Naive thymus-derived CD4-positive, alpha-beta T cell (primary cell): ENCODE measurements around the gene LRRN2. TPM values are rescaled to one million over a fixed set of nuclear protein-coding genes. Genes with fewer than 3 reads are reported as not detected.
A peak's percentile ranks its signal among the peaks of the same experiment; 100 is the strongest.

ENCODE experiments used
- ATAC-seq: fragments of 150-1000 bp; cut with Tn5 transposase; 2 replicates; pipeline ENCODE4 v1.10.0; 2021; ENCODE audit warnings: mild to moderate bottlenecking, moderate library complexity
- CTCF ChIA-PET: fragments of 350-600 bp; sonication (Branson Sonifier 250); formaldehyde crosslinking; loops from one replicate; lab custom pipeline; 2021; ENCODE audit warnings: antibody characterized with exemption; lab: Charles Lee
- POLR2A ChIA-PET: fragments of 350-600 bp; sonication (Branson Sonifier 250); formaldehyde crosslinking; loops from one replicate; lab custom pipeline; 2021; ENCODE audit warnings: antibody characterized with exemption, inconsistent platforms; lab: Charles Lee
- DNase-seq, 9 donors: peaks; one replicate each; pipeline versions ENCODE4 v3.0.0 to v3.0.0-alpha.2; 2020 to 2022; ENCODE audit warnings: mixed read lengths in 1 of 9
- H3K27ac ChIP-seq: one replicate; pipeline ENCODE4 v1.7.0; 2013; ENCODE audit warnings: mild to moderate bottlenecking, low read depth, low read length, moderate library complexity
- H3K27me3 ChIP-seq, 2 donors: one replicate each; pipeline ENCODE4 v1.7.0; 2013; ENCODE audit warnings: low read length in 2 of 2, mild to moderate bottlenecking in 2 of 2, moderate library complexity in 2 of 2; ENCODE audit not compliant: control insufficient read depth in 2 of 2, insufficient read depth in 2 of 2
- H3K36me3 ChIP-seq, 3 experiments: 1 replicate in 2 of 3; 2 replicates in 1 of 3; pipeline ENCODE4 v1.7.0; 2013; ENCODE audit warnings: low read length in 3 of 3, mild to moderate bottlenecking in 3 of 3, moderate library complexity in 1 of 3; ENCODE audit not compliant: insufficient read depth in 3 of 3, control insufficient read depth in 2 of 3
- H3K4me1 ChIP-seq, 2 donors: one replicate each; pipeline ENCODE4 v1.7.0; 2013; ENCODE audit warnings: low read length in 2 of 2, mild to moderate bottlenecking in 2 of 2, moderate library complexity in 1 of 2; ENCODE audit not compliant: control insufficient read depth in 2 of 2, insufficient read depth in 2 of 2
- H3K4me3 ChIP-seq: 2 replicates; pipeline ENCODE4 v1.7.0; 2013; ENCODE audit warnings: mild to moderate bottlenecking, low read length
- H3K9me3 ChIP-seq, 3 experiments: 1 replicate in 2 of 3; 2 replicates in 1 of 3; pipeline ENCODE4 v1.7.0; 2013; ENCODE audit warnings: low read length in 3 of 3; ENCODE audit not compliant: control insufficient read depth in 2 of 3
- H3K27ac Mint-ChIP-seq, 9 donors: one replicate each; pipeline ENCODE4 v1.8.0; 2020 to 2022; ENCODE audit warnings: mixed read lengths in 9 of 9, mild to moderate bottlenecking in 8 of 9, moderate library complexity in 5 of 9, inconsistent platforms in 2 of 9
- H3K27me3 Mint-ChIP-seq, 5 donors: one replicate each; pipeline ENCODE4 v1.8.0; 2021 to 2022; ENCODE audit warnings: mixed read lengths in 5 of 5, mild to moderate bottlenecking in 1 of 5
- H3K36me3 Mint-ChIP-seq, 5 donors: one replicate each; pipeline ENCODE4 v1.8.0; 2020 to 2022; ENCODE audit warnings: mixed read lengths in 5 of 5, mild to moderate bottlenecking in 3 of 5, inconsistent platforms in 1 of 5
- H3K4me1 Mint-ChIP-seq, 7 donors: one replicate each; pipeline ENCODE4 v1.8.0; 2020 to 2022; ENCODE audit warnings: mixed read lengths in 7 of 7, mild to moderate bottlenecking in 3 of 7, inconsistent platforms in 1 of 7
- H3K4me3 Mint-ChIP-seq, 10 donors: one replicate each; pipeline ENCODE4 v1.8.0; 2020 to 2022; ENCODE audit warnings: mild to moderate bottlenecking in 10 of 10, mixed read lengths in 10 of 10, moderate library complexity in 6 of 10, inconsistent platforms in 2 of 10
- H3K9me3 Mint-ChIP-seq, 11 donors: one replicate each; pipeline ENCODE4 v1.8.0; 2020 to 2022; ENCODE audit warnings: mixed read lengths in 11 of 11, mild to moderate bottlenecking in 4 of 11, inconsistent platforms in 1 of 11, moderate library complexity in 1 of 11
- intact Hi-C, 2 donors: fragments of 100-400 bp; cut with micrococcal nuclease; formaldehyde crosslinking; loops; one replicate each; pipeline ENCODE4 v1.15.1; 2023
- polyA plus RNA-seq, 2 donors: library from polyadenylated mRNA; unstranded; fragments of 300-500 nt; fragmentation: Illumina TruSeq; gene quantifications; one replicate each; pipeline ENCODE4 v1.2.3, GENCODE V29; 2021
- total RNA-seq, 6 experiments: library from RNA in 5 of 6; stranded (reverse) in 5 of 6; gene quantifications; 1 replicate in 5 of 6; 2 replicates in 1 of 6; pipeline ENCODE4 v1.2.3 and lab custom pipeline; 2021 to 2026

The LRRN2 gene
- total and polyA plus RNA-seq, 7 experiments from 2014 or later: 1.3 TPM; not detected in 6

DNA sequence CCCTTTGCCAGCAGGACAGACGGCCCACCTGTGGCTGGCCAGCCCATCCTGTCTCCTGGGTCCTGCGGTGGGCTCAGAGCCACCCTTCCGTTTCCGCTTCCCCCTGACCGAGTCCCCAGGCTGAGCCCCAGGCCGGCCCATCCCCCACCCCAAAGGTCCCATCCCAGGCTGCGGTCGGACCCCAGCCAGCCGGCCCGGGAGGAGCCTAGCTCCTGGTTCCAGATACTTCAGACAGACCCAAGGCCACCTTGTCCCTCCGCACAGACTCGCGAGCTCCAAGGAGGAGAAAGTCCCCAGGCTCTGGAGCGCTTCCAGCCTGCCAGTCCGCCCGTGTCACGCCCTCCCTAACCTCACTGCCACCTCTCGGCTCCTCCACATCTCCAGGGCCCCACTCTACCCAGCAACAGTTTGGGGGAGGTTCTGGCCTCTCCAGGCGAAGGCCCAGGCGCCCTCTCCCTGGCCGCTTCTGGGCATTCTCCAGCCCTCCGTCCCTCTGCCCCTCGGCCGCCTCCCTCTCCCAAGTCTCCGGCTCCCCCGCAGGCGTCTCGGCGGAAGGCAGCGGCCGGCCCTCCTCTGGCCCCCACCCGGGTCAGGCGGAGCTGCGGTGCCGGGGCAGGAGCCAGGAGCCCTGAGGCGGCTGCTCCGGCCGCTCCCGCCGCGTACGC, 835 bp downstream of the LRRN2 start:
- POLR2A ChIA-PET: no interaction called here
- Mint-ChIP-seq H3K9me3 (no peaks in the 10 kb centered on the region), H3K36me3 (no peaks in the 10 kb centered on the region), H3K27ac (no peak overlapping the region), H3K4me3 (peak overlapping the region; percentile 34 to 76 (median 64)), H3K4me1 (peaks cover 4 to 12% (median 7%) of the 10 kb centered on the region in 7 donors), H3K27me3 (peaks cover 24 to 67% (median 34%) of the 10 kb centered on the region in 5 donors)
- Histone ChIP-seq H3K27me3 (no peaks in the 10 kb centered on the region), H3K27ac (no peak overlapping the region), H3K4me1 (peaks cover 0 to 5% of the 10 kb centered on the region in 2 donors), H3K36me3 (no peaks in the 10 kb centered on the region), H3K9me3 (no peaks in the 10 kb centered on the region), H3K4me3 (no peak overlapping the region)
- intact Hi-C loops: no loop called here
- ATAC-seq (peak; percentile 18), DNase-seq (no peak)
- CTCF ChIA-PET: interaction anchor here (0.5 to 0.6 kb wide), 2 partner anchors 8 to 251 kb away, joined by 3 read pairs; no protein-coding TSS in a partner anchor

DNA sequence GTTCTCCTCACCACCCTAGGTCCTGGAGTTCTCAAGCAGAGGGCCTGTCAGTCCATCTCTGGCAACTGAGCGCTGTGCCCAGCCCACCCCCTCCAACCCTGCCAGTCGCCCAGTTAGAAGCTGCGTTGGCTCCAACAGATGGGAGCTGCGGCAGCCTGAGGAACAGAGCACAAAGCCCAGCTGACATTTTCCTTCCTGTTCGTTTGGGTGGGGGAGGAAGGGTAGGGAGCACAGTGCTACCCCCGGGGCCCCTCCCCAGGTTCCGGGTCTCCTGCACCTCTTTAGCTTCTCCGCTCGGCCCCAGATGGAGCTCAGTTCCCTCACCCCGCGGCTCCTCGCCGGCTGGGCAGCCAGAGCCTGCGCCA, 1.4 kb downstream of the LRRN2 start:
- DNase-seq (no peak), ATAC-seq (no peak)
- Histone ChIP-seq H3K4me3 (no peak overlapping the region), H3K9me3 (no peaks in the 10 kb centered on the region), H3K27ac (no peak overlapping the region), H3K27me3 (no peaks in the 10 kb centered on the region), H3K4me1 (peaks cover 0 to 5% of the 10 kb centered on the region in 2 donors), H3K36me3 (no peaks in the 10 kb centered on the region)
- H3K4me1 Mint-ChIP-seq: peaks cover 4 to 12% (median 7%) of the 10 kb centered on the region in 7 donors
- ChIA-PET POLR2A (no interaction called here), CTCF (interaction anchor here (0.5 to 0.6 kb wide), 2 partner anchors 9 to 252 kb away, joined by 3 read pairs; no protein-coding TSS in a partner anchor)
- H3K36me3 Mint-ChIP-seq: no peaks in the 10 kb centered on the region
- H3K27ac Mint-ChIP-seq: no peak overlapping the region
- peak overlapping the region in 9 of 10 donors; percentile 34 to 76 (median 63) for H3K4me3 Mint-ChIP-seq
- H3K27me3 Mint-ChIP-seq: peaks cover 24 to 67% (median 36%) of the 10 kb centered on the region in 5 donors
- H3K9me3 Mint-ChIP-seq: no peaks in the 10 kb centered on the region
- intact Hi-C loops: no loop called here

DNA sequence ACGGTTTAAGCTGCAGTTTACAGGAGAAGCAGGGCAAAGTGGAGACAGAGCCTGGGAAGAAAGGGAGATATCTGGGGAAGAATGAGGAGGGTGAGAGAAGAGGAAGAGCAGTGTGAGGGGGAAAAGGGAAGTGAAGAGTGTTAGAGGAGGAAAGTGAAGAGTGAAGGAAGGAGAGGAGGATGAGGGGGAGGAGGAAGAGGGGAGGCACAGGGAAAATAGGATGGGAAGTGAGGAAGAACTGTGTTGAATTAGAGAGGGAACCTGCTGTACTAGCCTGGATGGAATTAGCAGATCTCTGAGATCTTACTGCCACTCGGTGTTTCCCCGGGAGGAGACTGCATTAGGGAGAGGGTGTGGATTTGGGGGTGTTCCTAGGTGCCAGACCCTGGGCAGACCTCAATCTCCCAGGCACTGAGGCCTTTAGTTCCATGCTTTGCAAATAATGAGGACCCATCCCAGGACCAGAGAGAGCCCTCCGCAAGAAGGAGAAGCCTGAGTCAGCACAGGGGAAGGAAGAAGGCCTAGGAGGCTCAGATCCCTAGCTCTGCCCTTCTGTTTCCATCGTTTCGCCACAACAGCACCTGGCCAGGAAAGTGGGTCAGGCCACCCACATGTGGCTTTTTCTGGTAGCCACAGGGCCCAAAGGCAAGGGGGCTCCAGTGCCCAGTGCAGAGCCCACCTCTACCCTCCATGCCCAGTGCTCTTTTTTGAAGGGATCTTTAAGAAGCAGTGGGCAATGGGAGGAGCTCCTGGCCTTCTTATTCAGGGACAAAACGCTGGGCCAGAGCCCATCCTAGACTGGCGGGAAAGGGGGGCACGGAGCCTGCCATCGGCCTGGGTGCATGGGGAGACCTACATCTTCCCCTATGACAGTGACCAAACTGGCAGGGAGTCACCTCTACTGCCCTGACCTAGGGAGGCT, 2.0 kb downstream of the LRRN2 start:
- H3K27ac ChIP-seq: no peak overlapping the region
- H3K36me3 Mint-ChIP-seq: no peaks in the 10 kb centered on the region
- ChIA-PET POLR2A (no interaction called here), CTCF (no interaction called here)
- H3K27me3 Mint-ChIP-seq: peaks cover 24 to 66% (median 37%) of the 10 kb centered on the region in 5 donors
- no peaks in the 10 kb centered on the region for H3K27me3 ChIP-seq
- H3K9me3 ChIP-seq: no peaks in the 10 kb centered on the region
- peaks cover 0 to 5% of the 10 kb centered on the region in 2 donors for H3K4me1 ChIP-seq
- peaks cover 4 to 12% (median 7%) of the 10 kb centered on the region in 7 donors for H3K4me1 Mint-ChIP-seq
- ATAC-seq: no peak
- no peak overlapping the region for H3K4me3 ChIP-seq
- H3K4me3 Mint-ChIP-seq: peak overlapping the region in 6 of 10 donors; percentile 34 to 76 (median 68)
- no peak for DNase-seq
- no peaks in the 10 kb centered on the region for H3K36me3 ChIP-seq
- H3K9me3 Mint-ChIP-seq: no peaks in the 10 kb centered on the region
- no peak overlapping the region for H3K27ac Mint-ChIP-seq
- intact Hi-C loops: no loop called here

DNA sequence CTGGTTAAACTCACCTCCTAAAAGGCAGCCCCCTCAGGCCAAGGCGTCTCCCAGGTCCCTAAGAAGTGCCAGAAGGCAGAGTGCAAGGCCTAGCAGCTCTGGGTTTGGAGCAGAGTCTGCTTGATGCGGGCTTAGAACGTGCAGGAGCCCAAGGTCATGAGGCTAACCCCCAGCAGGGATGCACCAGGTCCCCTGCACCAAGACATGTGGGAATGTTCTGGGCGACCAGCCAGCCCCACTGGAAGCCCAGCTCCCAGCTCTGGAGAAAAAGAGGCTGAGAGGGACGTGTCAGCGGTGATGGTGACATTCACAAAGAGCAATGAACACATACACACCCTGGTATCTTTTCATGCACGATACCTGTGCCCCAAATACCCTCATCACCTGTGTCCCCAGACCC, 5.1 kb downstream of the LRRN2 start:
- Histone ChIP-seq H3K4me1 (peaks cover 0 to 5% of the 10 kb centered on the region in 2 donors), H3K27ac (no peak overlapping the region), H3K9me3 (no peaks in the 10 kb centered on the region), H3K27me3 (no peaks in the 10 kb centered on the region), H3K36me3 (no peaks in the 10 kb centered on the region), H3K4me3 (no peak overlapping the region)
- ATAC-seq (no peak), DNase-seq (no peak)
- CTCF ChIA-PET: no interaction called here
- H3K9me3 Mint-ChIP-seq: no peaks in the 10 kb centered on the region
- POLR2A ChIA-PET: no interaction called here
- intact Hi-C loops: no loop called here
- no peaks in the 10 kb centered on the region for H3K36me3 Mint-ChIP-seq
- no peak overlapping the region for H3K27ac Mint-ChIP-seq
- H3K4me3 Mint-ChIP-seq: no peak overlapping the region
- H3K4me1 Mint-ChIP-seq: peaks cover 0 to 8% (median 3%) of the 10 kb centered on the region in 7 donors
- peaks cover 0 to 39% (median 11%) of the 10 kb centered on the region in 5 donors for H3K27me3 Mint-ChIP-seq

DNA sequence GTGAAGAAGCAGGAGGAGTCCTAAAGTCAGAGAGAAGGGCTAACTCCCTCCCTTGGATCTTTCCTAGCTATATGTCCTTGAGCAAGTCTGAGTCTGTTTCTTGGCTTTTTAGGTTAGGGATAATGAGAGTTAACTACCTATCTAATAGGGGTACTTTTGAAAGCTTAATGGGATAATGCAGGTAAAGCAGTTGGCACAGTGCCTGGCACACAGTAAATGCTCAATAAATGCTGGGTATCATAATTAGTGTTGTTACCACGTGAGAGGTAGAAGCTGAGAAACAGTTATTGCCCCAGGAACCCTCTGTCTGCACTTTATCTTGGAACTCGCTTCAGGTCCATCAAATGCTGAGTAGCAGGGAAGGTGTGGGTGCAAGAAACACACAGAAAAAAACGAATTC, 5.5 kb downstream of the LRRN2 start:
- ChIA-PET POLR2A (no interaction called here), CTCF (no interaction called here)
- Mint-ChIP-seq H3K27me3 (peaks cover 0 to 39% (median 11%) of the 10 kb centered on the region in 5 donors), H3K4me3 (no peak overlapping the region), H3K27ac (no peak overlapping the region), H3K9me3 (no peaks in the 10 kb centered on the region), H3K36me3 (no peaks in the 10 kb centered on the region), H3K4me1 (peaks cover 0 to 8% (median 3%) of the 10 kb centered on the region in 7 donors)
- H3K4me1 ChIP-seq: peaks cover 0 to 5% of the 10 kb centered on the region in 2 donors
- H3K27me3 ChIP-seq: no peaks in the 10 kb centered on the region
- no peaks in the 10 kb centered on the region for H3K9me3 ChIP-seq
- no peak overlapping the region for H3K27ac ChIP-seq
- no peak overlapping the region for H3K4me3 ChIP-seq
- intact Hi-C loops: no loop called here
- DNase-seq (no peak), ATAC-seq (no peak)
- H3K36me3 ChIP-seq: no peaks in the 10 kb centered on the region

DNA sequence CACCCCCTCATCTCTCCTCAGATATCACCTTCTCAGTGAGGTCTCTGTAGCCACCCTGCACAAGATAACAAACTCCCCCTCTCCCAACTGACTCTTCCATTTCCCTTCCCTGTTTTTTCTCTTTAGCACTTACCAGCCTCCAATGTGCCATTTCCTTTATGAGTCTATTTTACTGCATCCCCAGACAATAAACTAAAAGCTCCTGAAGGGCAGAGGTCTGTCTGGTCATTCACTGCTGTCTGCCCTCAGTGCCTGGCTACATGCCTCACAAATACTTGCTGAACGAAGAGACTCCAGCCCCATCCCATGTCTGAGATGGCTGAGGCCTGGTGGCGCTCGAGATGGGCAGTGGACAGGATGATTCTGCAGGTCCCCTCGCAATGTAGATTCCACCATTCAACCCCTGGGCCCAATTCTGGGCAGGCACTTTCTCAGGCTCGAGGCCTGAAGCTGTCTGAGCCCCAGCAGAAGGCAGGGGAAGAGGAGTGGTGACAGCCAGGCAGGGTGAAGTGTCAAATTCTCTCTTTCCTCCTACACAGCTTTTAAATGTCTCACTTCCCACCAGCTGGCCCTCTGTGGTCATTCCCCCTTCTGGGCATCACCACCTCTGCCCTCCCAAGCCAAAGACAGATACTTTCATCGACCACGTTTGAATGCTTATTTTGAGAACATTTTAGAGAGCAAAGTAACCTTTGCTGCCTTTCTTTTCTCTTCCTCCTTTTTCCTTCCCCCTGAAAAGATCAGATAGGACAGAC, 6.6 kb downstream of the LRRN2 start:
- peaks cover 0 to 29% (median 11%) of the 10 kb centered on the region in 5 donors for H3K27me3 Mint-ChIP-seq
- H3K9me3 Mint-ChIP-seq: no peaks in the 10 kb centered on the region
- no peak for DNase-seq
- no peaks in the 10 kb centered on the region for H3K36me3 Mint-ChIP-seq
- no peaks in the 10 kb centered on the region for H3K27me3 ChIP-seq
- ChIA-PET POLR2A (interaction anchor here (0.7 kb wide), 1 partner anchor 216 kb away, joined by 3 read pairs; no protein-coding TSS in a partner anchor), CTCF (no interaction called here)
- no peaks in the 10 kb centered on the region for H3K36me3 ChIP-seq
- no peak overlapping the region for H3K4me3 Mint-ChIP-seq
- intact Hi-C loops: no loop called here
- no peak overlapping the region for H3K27ac ChIP-seq
- no peaks in the 10 kb centered on the region for H3K4me1 ChIP-seq
- ATAC-seq: no peak
- peak overlapping the region in 1 of 9 donors; percentile 4 for H3K27ac Mint-ChIP-seq
- H3K4me3 ChIP-seq: no peak overlapping the region
- peaks cover 0 to 2% (median 0%) of the 10 kb centered on the region in 7 donors for H3K4me1 Mint-ChIP-seq
- H3K9me3 ChIP-seq: no peaks in the 10 kb centered on the region
